GM12874 (cell line): ENCODE results near the gene HS6ST1.

ENCODE experiments used
- CTCF ChIP-seq: IDR thresholded peaks from 2 replicates; pipeline ENCODE4 v1.5.1; 2011; ENCODE audit warnings: low read depth, mild to moderate bottlenecking, control low read depth, low read length, moderate library complexity; ENCODE audit not compliant: insufficient read depth

Gene HS6ST1

GRCh38 chr2:128287780-128288735 is 30.6 kb downstream of the HS6ST1 start:
- no peak for TF ChIP-seq CTCF

- TF ChIP-seq CTCF = no peak
Observed at GRCh38 chr2:128286905-128287779, 31.5 kb downstream of the HS6ST1 start.

- no peak for TF ChIP-seq CTCF
Observed at GRCh38 chr2:128286011-128286721, 32.5 kb downstream of the HS6ST1 start.

- no peak for TF ChIP-seq CTCF
Observed at GRCh38 chr2:128285329-128285931, 33.2 kb downstream of the HS6ST1 start.

- no peak for TF ChIP-seq CTCF
Observed at GRCh38 chr2:128284841-128285240, 33.8 kb downstream of the HS6ST1 start.

- TF ChIP-seq CTCF = no peak
Observed at GRCh38 chr2:128284037-128284441, 34.6 kb downstream of the HS6ST1 start.
